Measurements from ENCODE around the gene EXOC2.

EXOC2 gene

DNA sequence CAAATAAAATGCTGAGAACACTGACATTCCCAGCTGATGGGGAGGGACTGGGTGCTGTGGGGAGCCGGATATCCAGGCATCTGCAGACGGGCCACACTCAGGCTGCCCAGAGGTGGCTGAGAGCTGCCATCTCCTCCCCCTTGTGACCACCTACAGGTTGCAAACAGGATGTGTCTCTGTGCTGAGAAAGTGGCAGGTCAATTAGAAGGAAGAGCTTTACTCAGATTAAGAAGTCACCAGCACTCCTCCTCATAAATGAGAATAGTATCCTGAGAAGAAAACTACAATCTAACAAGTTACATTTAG, 99.1 kb downstream of the EXOC2 start:
- Histone ChIP-seq H3K9me3 (ENCODE audit: low read length) (no peaks in the 10 kb centered on the region), H3K4me3 (ENCODE audit: low read depth in 1 of 2, low read length in 2 of 2) (no peak overlapping the region), H3K36me3 (ENCODE audit: insufficient read depth, low read length) (peaks cover 13% of the 10 kb centered on the region), H3K27me3 (ENCODE audit: control insufficient read depth in 1 of 2, insufficient read depth in 2 of 2, low read length in 2 of 2) (no peaks in the 10 kb centered on the region), H3K27ac (ENCODE audit: low read depth, low read length) (peak overlapping the region; percentile 70), H3K9ac (ENCODE audit: low read length) (no peak overlapping the region), H3K4me1 (ENCODE audit: insufficient read depth, low read length) (peaks cover 12% of the 10 kb centered on the region)

GRCh38 chr6:593139-593906, 99.6 kb downstream of the EXOC2 start:
- H3K4me1 ChIP-seq (ENCODE audit: insufficient read depth, low read length): peaks cover 12% of the 10 kb centered on the region
- H3K4me3 ChIP-seq (ENCODE audit: low read depth in 1 of 2, low read length in 2 of 2): no peak overlapping the region
- peak overlapping the region; percentile 70 for H3K27ac ChIP-seq (ENCODE audit: low read depth, low read length)
- H3K9ac ChIP-seq (ENCODE audit: low read length): no peak overlapping the region
- H3K36me3 ChIP-seq (ENCODE audit: insufficient read depth, low read length): peaks cover 13% of the 10 kb centered on the region
- no peaks in the 10 kb centered on the region for H3K9me3 ChIP-seq (ENCODE audit: low read length)
- no peaks in the 10 kb centered on the region for H3K27me3 ChIP-seq (ENCODE audit: control insufficient read depth in 1 of 2, insufficient read depth in 2 of 2, low read length in 2 of 2)

DNA sequence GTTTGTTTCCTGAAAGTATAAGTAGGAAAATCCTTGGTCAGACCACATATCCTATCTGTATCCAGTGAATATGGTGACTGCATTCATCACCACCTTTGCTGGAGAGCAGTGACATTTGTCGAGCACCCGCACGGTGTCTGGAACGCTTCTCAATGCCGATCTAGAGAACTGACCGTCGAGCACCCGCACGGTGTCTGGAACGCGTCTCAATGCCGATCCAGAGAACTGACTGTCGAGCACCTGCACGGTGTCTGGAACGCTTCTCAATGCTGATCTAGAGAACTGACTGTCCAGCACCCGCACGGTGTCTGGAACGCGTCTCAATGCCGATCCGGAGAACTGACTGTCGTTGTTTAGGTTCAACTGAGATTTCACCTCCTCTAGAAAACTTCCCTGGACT, 103.8 kb downstream of the EXOC2 start:
- Histone ChIP-seq H3K27me3 (ENCODE audit: control insufficient read depth in 1 of 2, insufficient read depth in 2 of 2, low read length in 2 of 2) (no peaks in the 10 kb centered on the region), H3K36me3 (ENCODE audit: insufficient read depth, low read length) (peaks cover 13% of the 10 kb centered on the region), H3K4me3 (ENCODE audit: low read depth in 1 of 2, low read length in 2 of 2) (no peak overlapping the region), H3K4me1 (ENCODE audit: insufficient read depth, low read length) (peaks cover 6% of the 10 kb centered on the region), H3K27ac (ENCODE audit: low read depth, low read length) (peak overlapping the region; percentile 67), H3K9ac (ENCODE audit: low read length) (no peak overlapping the region), H3K9me3 (ENCODE audit: low read length) (no peaks in the 10 kb centered on the region)

DNA sequence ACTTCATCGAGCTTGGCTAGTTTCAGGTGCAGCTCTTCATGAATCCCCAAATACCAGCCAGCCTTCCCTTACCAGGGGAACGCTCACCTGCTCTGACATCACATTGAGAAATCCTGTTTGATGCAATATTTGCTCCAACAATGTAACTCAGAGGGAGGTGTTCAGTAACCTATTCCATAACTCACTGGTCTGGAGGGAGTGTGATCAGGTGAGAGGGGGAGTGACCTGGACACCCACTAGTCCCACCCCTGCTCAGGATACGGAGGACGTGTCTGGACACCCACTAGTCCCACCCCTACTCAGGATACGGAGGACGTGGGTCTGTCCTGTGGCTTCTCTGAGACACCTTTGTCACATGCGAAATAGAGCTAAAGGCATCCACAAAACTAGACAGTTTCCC, 106.4 kb downstream of the EXOC2 start:
- H3K9ac ChIP-seq (ENCODE audit: low read length): no peak overlapping the region
- H3K4me3 ChIP-seq (ENCODE audit: low read depth in 1 of 2, low read length in 2 of 2): no peak overlapping the region
- H3K27me3 ChIP-seq (ENCODE audit: control insufficient read depth in 1 of 2, insufficient read depth in 2 of 2, low read length in 2 of 2): no peaks in the 10 kb centered on the region
- H3K4me1 ChIP-seq (ENCODE audit: insufficient read depth, low read length): peaks cover 9% of the 10 kb centered on the region
- H3K36me3 ChIP-seq (ENCODE audit: insufficient read depth, low read length): peaks cover 4% of the 10 kb centered on the region
- no peaks in the 10 kb centered on the region for H3K9me3 ChIP-seq (ENCODE audit: low read length)
- H3K27ac ChIP-seq (ENCODE audit: low read depth, low read length): peak overlapping the region; percentile 27

- Histone ChIP-seq H3K36me3 (ENCODE audit: insufficient read depth, low read length) (no peaks in the 10 kb centered on the region), H3K9ac (ENCODE audit: low read length) (peak overlapping the region; percentile 5), H3K4me1 (ENCODE audit: insufficient read depth, low read length) (peaks cover 9% of the 10 kb centered on the region), H3K4me3 (ENCODE audit: low read depth in 1 of 2, low read length in 2 of 2) (no peak overlapping the region), H3K9me3 (ENCODE audit: low read length) (no peaks in the 10 kb centered on the region), H3K27ac (ENCODE audit: low read depth, low read length) (peak overlapping the region; percentile 79), H3K27me3 (ENCODE audit: control insufficient read depth in 1 of 2, insufficient read depth in 2 of 2, low read length in 2 of 2) (no peaks in the 10 kb centered on the region)
These were observed 109.3 kb downstream of the EXOC2 start for GRCh38 chr6:583635-584034.

DNA sequence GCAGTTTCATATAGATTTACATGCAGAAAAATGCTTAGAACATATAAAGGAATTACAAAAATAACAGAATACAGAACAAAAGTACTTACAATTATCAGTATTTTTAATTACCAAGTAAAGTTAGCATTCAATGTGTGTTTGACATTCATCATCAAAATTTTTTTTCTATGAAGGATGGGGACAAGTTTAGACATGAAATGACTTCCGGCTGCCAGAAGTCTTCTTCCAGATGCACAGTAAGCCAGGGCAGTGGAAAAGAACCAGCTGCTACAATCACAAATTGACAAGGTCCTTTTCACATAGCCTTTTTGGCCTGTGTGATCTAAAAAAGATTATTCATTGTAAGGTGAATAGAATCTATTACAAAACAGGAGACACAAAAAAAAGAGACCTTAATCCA, 109.8 kb downstream of the EXOC2 start:
- Histone ChIP-seq H3K4me1 (ENCODE audit: insufficient read depth, low read length) (peaks cover 9% of the 10 kb centered on the region), H3K36me3 (ENCODE audit: insufficient read depth, low read length) (no peaks in the 10 kb centered on the region), H3K9ac (ENCODE audit: low read length) (peak overlapping the region; percentile 5), H3K4me3 (ENCODE audit: low read depth in 1 of 2, low read length in 2 of 2) (no peak overlapping the region), H3K9me3 (ENCODE audit: low read length) (no peaks in the 10 kb centered on the region), H3K27me3 (ENCODE audit: control insufficient read depth in 1 of 2, insufficient read depth in 2 of 2, low read length in 2 of 2) (no peaks in the 10 kb centered on the region), H3K27ac (ENCODE audit: low read depth, low read length) (peak overlapping the region; percentile 79)

GRCh38 chr6:582370-582769, 110.6 kb downstream of the EXOC2 start:
- peak overlapping the region; percentile 79 for H3K27ac ChIP-seq (ENCODE audit: low read depth, low read length)
- H3K9me3 ChIP-seq (ENCODE audit: low read length): no peaks in the 10 kb centered on the region
- H3K27me3 ChIP-seq (ENCODE audit: control insufficient read depth in 1 of 2, insufficient read depth in 2 of 2, low read length in 2 of 2): no peaks in the 10 kb centered on the region
- no peak overlapping the region for H3K9ac ChIP-seq (ENCODE audit: low read length)
- H3K4me3 ChIP-seq (ENCODE audit: low read depth in 1 of 2, low read length in 2 of 2): no peak overlapping the region
- H3K36me3 ChIP-seq (ENCODE audit: insufficient read depth, low read length): no peaks in the 10 kb centered on the region
- peaks cover 9% of the 10 kb centered on the region for H3K4me1 ChIP-seq (ENCODE audit: insufficient read depth, low read length)

- no peak overlapping the region for H3K9ac ChIP-seq (ENCODE audit: low read length)
- H3K4me3 ChIP-seq (ENCODE audit: low read depth in 1 of 2, low read length in 2 of 2): no peak overlapping the region
- H3K27ac ChIP-seq (ENCODE audit: low read depth, low read length): no peak overlapping the region
- H3K27me3 ChIP-seq (ENCODE audit: control insufficient read depth in 1 of 2, insufficient read depth in 2 of 2, low read length in 2 of 2): no peaks in the 10 kb centered on the region
- no peaks in the 10 kb centered on the region for H3K9me3 ChIP-seq (ENCODE audit: low read length)
- peaks cover 4% of the 10 kb centered on the region for H3K36me3 ChIP-seq (ENCODE audit: insufficient read depth, low read length)
- peaks cover 9% of the 10 kb centered on the region for H3K4me1 ChIP-seq (ENCODE audit: insufficient read depth, low read length)
These were observed 113.6 kb downstream of the EXOC2 start for GRCh38 chr6:579339-579738.

DNA sequence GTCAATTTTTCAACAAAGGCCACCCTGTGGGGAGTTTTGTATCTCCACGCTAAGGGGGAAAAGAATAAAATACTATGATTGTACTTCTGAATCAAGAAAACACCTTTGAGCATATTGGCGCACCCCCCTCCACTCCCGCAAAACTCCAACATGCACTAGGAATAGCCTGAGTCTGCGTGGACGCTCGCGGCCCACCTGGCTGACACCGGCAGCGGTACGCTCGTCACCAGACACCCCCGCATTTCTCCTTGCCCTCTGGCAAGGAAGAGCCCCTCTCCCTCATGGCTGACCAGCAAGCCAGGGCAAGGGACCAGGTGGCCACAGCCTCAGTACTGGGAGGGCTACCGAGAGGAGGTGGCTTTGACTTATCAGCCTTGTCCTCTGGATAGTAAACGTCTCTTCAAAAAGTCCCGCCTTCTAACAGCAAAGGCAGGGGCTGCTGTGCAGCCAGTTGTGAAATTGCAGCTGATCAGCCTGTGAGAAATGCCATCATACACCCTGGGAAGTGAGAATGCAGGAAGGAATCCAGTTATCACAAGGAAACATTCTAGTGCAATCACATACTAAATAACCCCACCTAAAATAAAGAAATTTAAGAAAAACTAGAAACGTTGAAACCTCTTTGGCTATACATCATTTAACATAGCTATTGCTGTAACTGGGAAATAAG, 120.2 kb downstream of the EXOC2 start:
- H3K27me3 ChIP-seq (ENCODE audit: control insufficient read depth in 1 of 2, insufficient read depth in 2 of 2, low read length in 2 of 2): no peaks in the 10 kb centered on the region
- peaks cover 9% of the 10 kb centered on the region for H3K36me3 ChIP-seq (ENCODE audit: insufficient read depth, low read length)
- no peak overlapping the region for H3K27ac ChIP-seq (ENCODE audit: low read depth, low read length)
- no peak overlapping the region for H3K9ac ChIP-seq (ENCODE audit: low read length)
- H3K4me3 ChIP-seq (ENCODE audit: low read depth in 1 of 2, low read length in 2 of 2): no peak overlapping the region
- no peaks in the 10 kb centered on the region for H3K9me3 ChIP-seq (ENCODE audit: low read length)
- no peaks in the 10 kb centered on the region for H3K4me1 ChIP-seq (ENCODE audit: insufficient read depth, low read length)

DNA sequence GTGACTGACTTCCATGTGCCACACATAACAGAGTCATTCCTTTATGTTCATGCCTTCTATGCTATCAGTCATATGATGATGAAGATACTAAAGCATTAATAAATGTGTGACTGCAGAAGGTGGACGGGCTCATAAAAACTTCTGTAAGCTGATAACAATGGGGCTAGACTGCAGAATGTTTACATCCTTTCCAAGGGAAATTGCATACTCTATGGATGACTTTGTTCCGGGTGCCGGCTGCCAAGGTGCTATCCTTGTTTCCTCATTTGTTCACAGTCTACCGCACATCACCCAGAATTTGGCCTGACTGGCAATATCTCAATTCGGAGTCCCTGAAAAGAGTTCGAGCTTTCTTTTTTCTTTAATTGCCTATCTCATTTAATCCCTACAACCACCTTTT, 121.0 kb downstream of the EXOC2 start:
- no peaks in the 10 kb centered on the region for H3K9me3 ChIP-seq (ENCODE audit: low read length)
- peaks cover 9% of the 10 kb centered on the region for H3K36me3 ChIP-seq (ENCODE audit: insufficient read depth, low read length)
- no peak overlapping the region for H3K9ac ChIP-seq (ENCODE audit: low read length)
- no peak overlapping the region for H3K4me3 ChIP-seq (ENCODE audit: low read depth in 1 of 2, low read length in 2 of 2)
- no peak overlapping the region for H3K27ac ChIP-seq (ENCODE audit: low read depth, low read length)
- H3K27me3 ChIP-seq (ENCODE audit: control insufficient read depth in 1 of 2, insufficient read depth in 2 of 2, low read length in 2 of 2): no peaks in the 10 kb centered on the region
- H3K4me1 ChIP-seq (ENCODE audit: insufficient read depth, low read length): no peaks in the 10 kb centered on the region

DNA sequence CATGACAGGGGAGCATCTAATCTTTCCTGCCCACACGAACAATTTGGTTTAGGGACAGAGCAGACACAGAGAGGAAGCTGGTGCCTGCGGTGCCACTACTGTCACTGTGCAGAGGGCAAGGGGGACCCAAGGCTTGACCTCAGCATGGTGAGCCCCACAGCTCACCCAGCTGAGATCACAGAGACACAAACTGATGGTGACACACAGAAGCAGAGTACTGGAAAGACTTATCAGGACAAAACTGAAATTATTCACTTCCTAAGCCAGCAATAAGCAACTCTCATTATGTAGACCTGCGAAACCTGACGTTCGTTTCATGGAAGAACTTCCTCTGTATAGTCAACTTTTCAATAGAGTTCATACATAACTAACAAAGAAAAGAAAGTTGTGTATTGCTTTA, 122.1 kb downstream of the EXOC2 start:
- H3K4me1 ChIP-seq (ENCODE audit: insufficient read depth, low read length): no peaks in the 10 kb centered on the region
- no peaks in the 10 kb centered on the region for H3K9me3 ChIP-seq (ENCODE audit: low read length)
- peaks cover 19% of the 10 kb centered on the region for H3K36me3 ChIP-seq (ENCODE audit: insufficient read depth, low read length)
- H3K27me3 ChIP-seq (ENCODE audit: control insufficient read depth in 1 of 2, insufficient read depth in 2 of 2, low read length in 2 of 2): no peaks in the 10 kb centered on the region
- no peak overlapping the region for H3K27ac ChIP-seq (ENCODE audit: low read depth, low read length)
- no peak overlapping the region for H3K4me3 ChIP-seq (ENCODE audit: low read depth in 1 of 2, low read length in 2 of 2)
- no peak overlapping the region for H3K9ac ChIP-seq (ENCODE audit: low read length)

Measured in muscle layer of colon (tissue), 2 donors.